Suprapubic skin (tissue), 4 donors: ENCODE data around the gene ADK.

Source experiments
- CTCF ChIP-seq, 2 donors: fragments of 200-600 bp in 1 of 2; fragments of 450-650 bp in 1 of 2; sonication (generic) in 1 of 2; IDR thresholded peaks; one replicate each; pipeline ENCODE4 v1.5.1; 2016 to 2019; ENCODE audit warnings: antibody characterized with exemption in 2 of 2, mild to moderate bottlenecking in 1 of 2, moderate library complexity in 1 of 2
- POLR2A ChIP-seq, 2 donors: fragments of 450-650 bp; IDR thresholded peaks; one replicate each; pipeline ENCODE4 v1.6.1; 2017; ENCODE audit warnings: antibody characterized with exemption in 2 of 2, mild to moderate bottlenecking in 2 of 2, moderate library complexity in 2 of 2
- POLR2AphosphoS5 ChIP-seq, 3 donors: sonication (generic); formaldehyde crosslinking; IDR thresholded peaks; one replicate each; pipeline ENCODE4 v1.6.1; 2017; ENCODE audit warnings: antibody characterized with exemption in 3 of 3

- no peak for TF ChIP-seq POLR2A (IDR thresholded peaks at IDR 0.05)
- TF ChIP-seq CTCF (IDR thresholded peaks at IDR 0.05), result no peak
- no peak for TF ChIP-seq POLR2AphosphoS5 (IDR thresholded peaks at IDR 0.05)
These were observed 229.8 kb downstream of the ADK start for GRCh38 chr10:74380795-74381194.
